ENCODE measurements around the gene FANK1. TPM values are rescaled to one million over a fixed set of nuclear protein-coding genes. Genes with fewer than 3 reads are reported as not detected.

Gene FANK1
- total and polyA plus RNA-seq, 2 donors (not counting 1 experiment from before 2014, with no cell fraction given), result 0.13 TPM; not detected in 1

DNA sequence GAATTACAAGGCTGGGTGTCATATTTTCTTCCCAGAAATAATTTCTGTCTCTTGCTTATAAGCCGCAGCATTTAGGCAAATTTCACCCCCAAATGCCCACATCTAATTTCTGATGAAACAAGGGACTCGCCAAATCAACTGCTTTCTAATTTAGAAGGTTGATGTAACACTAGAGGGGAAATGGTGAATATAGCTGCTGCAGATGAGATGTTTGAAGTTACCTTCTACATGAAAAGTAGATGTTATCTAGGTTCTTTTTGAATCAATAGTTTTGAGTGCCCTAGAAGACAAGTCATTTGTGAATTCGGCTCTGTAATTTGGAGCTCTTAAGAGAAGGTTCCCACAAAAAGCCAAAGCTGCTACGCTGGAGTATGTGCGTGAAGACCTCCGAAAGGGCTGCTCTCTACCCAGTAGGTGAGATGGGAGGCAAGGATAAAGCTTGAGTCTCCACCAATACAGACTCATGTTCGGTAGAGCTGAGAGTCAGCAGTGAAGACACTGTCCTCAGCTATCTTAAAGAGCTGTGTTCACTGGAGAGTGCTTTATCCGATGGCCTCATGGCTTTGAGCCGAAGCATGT lies 99.5 kb downstream of the FANK1 start:
- CTCF ChIA-PET, result interaction anchor here (0.5 kb wide), 1 partner anchor 288 kb away, joined by 4 read pairs; no protein-coding TSS in a partner anchor
- Histone ChIP-seq H3K9ac (ENCODE audit: low read length) (no peak overlapping the region), H3K9me3 (ENCODE audit: control extremely low read depth in 1 of 3, control insufficient read depth in 2 of 3, insufficient read depth in 1 of 3, low read length in 2 of 3) (peaks cover 0 to 5% (median 0%) of the 10 kb centered on the region in 3 donors), H3K79me2 (ENCODE audit: control insufficient read depth, insufficient read depth, low read length) (no peaks in the 10 kb centered on the region), H3K27ac (ENCODE audit: low read length in 2 of 2) (no peak overlapping the region), H4K20me1 (ENCODE audit: control insufficient read depth, insufficient read depth, low read length, poor library complexity, severe bottlenecking) (no peaks in the 10 kb centered on the region), H3K36me3 (replicated peaks in 1 of 2; ENCODE audit: control extremely low read depth in 1 of 2, control insufficient read depth in 1 of 2, extremely low read depth in 1 of 2, insufficient read depth in 2 of 2, low read length in 1 of 2) (no peaks in the 10 kb centered on the region), H3K27me3 (replicated peaks in 1 of 4; ENCODE audit: control extremely low read depth in 1 of 4, control insufficient read depth in 3 of 4, insufficient read depth in 4 of 4, low read length in 3 of 4) (peaks cover 0 to 3% (median 0%) of the 10 kb centered on the region in 4 experiments), H3K4me2 (replicated peaks; ENCODE audit: low read depth, low read length, poor library complexity, severe bottlenecking) (no peak overlapping the region), H3K4me1 (ENCODE audit: control insufficient read depth in 2 of 2, insufficient read depth in 2 of 2, low read length in 2 of 2) (no peaks in the 10 kb centered on the region), H3K4me3 (ENCODE audit: control extremely low read depth in 1 of 5, extremely low read depth in 1 of 5, insufficient read depth in 1 of 5, low read depth in 2 of 5, low read length in 4 of 5) (no peak overlapping the region), H2AFZ (ENCODE audit: insufficient read depth, low read depth, low read length, poor library complexity, severe bottlenecking) (no peak overlapping the region)
- no peaks in the 10 kb centered on the region for H3K9me3 Mint-ChIP-seq (ENCODE audit: insufficient read depth)
- H3K27ac Mint-ChIP-seq, result no peak overlapping the region
- intact Hi-C loops (cut with micrococcal nuclease), result no loop called here
- H3K4me1 Mint-ChIP-seq, result no peaks in the 10 kb centered on the region
- peaks cover 3% of the 10 kb centered on the region for H3K27me3 Mint-ChIP-seq
- POLR2A ChIA-PET, result no interaction called here
- DNase-seq, result no peak
- ATAC-seq (ENCODE audit: low read depth), result no peak
- H3K4me3 Mint-ChIP-seq, result no peak overlapping the region
- 95% methylated on average over 3 of the region's 9 CpGs for WGBS (ENCODE audit: insufficient coverage)
- no peak for TF ChIP-seq EZH2 (IDR thresholded peaks at IDR 0.05; ENCODE audit: borderline replicate concordance, insufficient read depth, low read depth, low read length, poor library complexity, severe bottlenecking)
- TF ChIP-seq, protein P1, sequence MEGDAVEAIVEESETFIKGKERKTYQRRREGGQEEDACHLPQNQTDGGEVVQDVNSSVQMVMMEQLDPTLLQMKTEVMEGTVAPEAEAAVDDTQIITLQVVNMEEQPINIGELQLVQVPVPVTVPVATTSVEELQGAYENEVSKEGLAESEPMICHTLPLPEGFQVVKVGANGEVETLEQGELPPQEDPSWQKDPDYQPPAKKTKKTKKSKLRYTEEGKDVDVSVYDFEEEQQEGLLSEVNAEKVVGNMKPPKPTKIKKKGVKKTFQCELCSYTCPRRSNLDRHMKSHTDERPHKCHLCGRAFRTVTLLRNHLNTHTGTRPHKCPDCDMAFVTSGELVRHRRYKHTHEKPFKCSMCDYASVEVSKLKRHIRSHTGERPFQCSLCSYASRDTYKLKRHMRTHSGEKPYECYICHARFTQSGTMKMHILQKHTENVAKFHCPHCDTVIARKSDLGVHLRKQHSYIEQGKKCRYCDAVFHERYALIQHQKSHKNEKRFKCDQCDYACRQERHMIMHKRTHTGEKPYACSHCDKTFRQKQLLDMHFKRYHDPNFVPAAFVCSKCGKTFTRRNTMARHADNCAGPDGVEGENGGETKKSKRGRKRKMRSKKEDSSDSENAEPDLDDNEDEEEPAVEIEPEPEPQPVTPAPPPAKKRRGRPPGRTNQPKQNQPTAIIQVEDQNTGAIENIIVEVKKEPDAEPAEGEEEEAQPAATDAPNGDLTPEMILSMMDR (IDR thresholded peaks at IDR 0.05), result no peak

DNA sequence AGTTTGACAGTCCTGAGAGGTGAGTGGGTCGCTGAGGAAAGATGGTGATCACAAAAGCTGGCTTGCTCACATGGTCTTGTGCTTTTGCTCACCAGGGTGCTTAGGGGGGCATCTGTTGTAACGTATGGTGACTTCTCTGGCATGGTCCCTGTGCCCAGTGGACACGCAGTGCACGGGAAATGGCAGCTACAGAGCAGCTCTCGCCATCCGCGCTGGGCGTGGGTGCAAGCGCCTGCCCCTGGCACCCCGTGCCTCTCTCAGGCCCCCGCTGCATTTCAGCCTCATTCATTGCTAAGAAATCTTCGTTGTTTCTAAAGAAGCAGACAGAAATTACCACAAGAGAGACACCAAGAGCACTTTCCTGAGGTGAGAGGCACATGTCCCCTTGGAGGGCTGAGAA lies 101.2 kb downstream of the FANK1 start:
- Histone ChIP-seq H3K4me2 (replicated peaks; ENCODE audit: low read depth, low read length, poor library complexity, severe bottlenecking) (no peak overlapping the region), H2AFZ (ENCODE audit: insufficient read depth, low read depth, low read length, poor library complexity, severe bottlenecking) (no peak overlapping the region), H3K27me3 (replicated peaks in 1 of 4; ENCODE audit: control extremely low read depth in 1 of 4, control insufficient read depth in 3 of 4, insufficient read depth in 4 of 4, low read length in 3 of 4) (peaks cover 0 to 3% (median 0%) of the 10 kb centered on the region in 4 experiments), H3K4me3 (ENCODE audit: control extremely low read depth in 1 of 5, extremely low read depth in 1 of 5, insufficient read depth in 1 of 5, low read depth in 2 of 5, low read length in 4 of 5) (no peak overlapping the region), H3K27ac (ENCODE audit: low read length in 2 of 2) (no peak overlapping the region), H3K9me3 (ENCODE audit: control extremely low read depth in 1 of 3, control insufficient read depth in 2 of 3, insufficient read depth in 1 of 3, low read length in 2 of 3) (no peaks in the 10 kb centered on the region), H3K36me3 (replicated peaks in 1 of 2; ENCODE audit: control extremely low read depth in 1 of 2, control insufficient read depth in 1 of 2, extremely low read depth in 1 of 2, insufficient read depth in 2 of 2, low read length in 1 of 2) (no peaks in the 10 kb centered on the region), H3K79me2 (ENCODE audit: control insufficient read depth, insufficient read depth, low read length) (no peaks in the 10 kb centered on the region), H3K4me1 (ENCODE audit: control insufficient read depth in 2 of 2, insufficient read depth in 2 of 2, low read length in 2 of 2) (no peaks in the 10 kb centered on the region), H4K20me1 (ENCODE audit: control insufficient read depth, insufficient read depth, low read length, poor library complexity, severe bottlenecking) (no peaks in the 10 kb centered on the region), H3K9ac (ENCODE audit: low read length) (no peak overlapping the region)
- CTCF ChIA-PET, result no interaction called here
- DNase-seq (no peak), ATAC-seq (ENCODE audit: low read depth) (no peak)
- Mint-ChIP-seq H3K9me3 (ENCODE audit: insufficient read depth) (no peaks in the 10 kb centered on the region), H3K27ac (no peak overlapping the region), H3K4me1 (no peaks in the 10 kb centered on the region), H3K4me3 (no peak overlapping the region), H3K27me3 (peaks cover 3% of the 10 kb centered on the region)
- WGBS (ENCODE audit: insufficient coverage), result 91% methylated on average over 12 of the region's 12 CpGs
- POLR2A ChIA-PET, result interaction anchor here (1.1 kb wide), 1 partner anchor 41 kb away, joined by 6 read pairs; no protein-coding TSS in a partner anchor
- intact Hi-C loops (cut with micrococcal nuclease), result no loop called here
- TF ChIP-seq, protein P1 (IDR thresholded peaks at IDR 0.05), result no peak
- TF ChIP-seq EZH2 (IDR thresholded peaks at IDR 0.05; ENCODE audit: borderline replicate concordance, insufficient read depth, low read depth, low read length, poor library complexity, severe bottlenecking), result no peak
